Activated T-cell treated with anti-CD3 and anti-CD28 coated beads, Interleukin-2, amount 50 U/mL, for 1 hour (primary cell): Measurements from ENCODE around the gene FSTL1.

ENCODE experiments used
- DNase-seq: peaks from one replicate; pipeline ENCODE4 v3.0.0-alpha.2; 2020

FSTL1 gene

GRCh38 chr3:120450600-120451271 lies at the start of gene FSTL1:
Gene FSTL1, minus strand, starts transcription at chr3:120450992. Its CDS starts 246 bp downstream, at chr3:120450746.
- DNase-seq = no peak

- no peak for DNase-seq
Observed at GRCh38 chr3:120498556-120499346, 48.0 kb upstream of the FSTL1 start.

GRCh38 chr3:120497818-120498217 lies 47.0 kb upstream of the FSTL1 start:
- DNase-seq = no peak

GRCh38 chr3:120497336-120497735 lies 46.5 kb upstream of the FSTL1 start:
- DNase-seq = no peak

- no peak for DNase-seq
Observed at GRCh38 chr3:120496278-120497002, 45.6 kb upstream of the FSTL1 start.

- DNase-seq = no peak
Observed at GRCh38 chr3:120495809-120496208, 45.0 kb upstream of the FSTL1 start.

GRCh38 chr3:120492103-120492502 lies 41.3 kb upstream of the FSTL1 start:
- no peak for DNase-seq

GRCh38 chr3:120489421-120489820 lies 38.6 kb upstream of the FSTL1 start:
- no peak for DNase-seq

- DNase-seq = no peak
Observed at GRCh38 chr3:120488296-120488695, 37.5 kb upstream of the FSTL1 start.

- DNase-seq = no peak
Observed at GRCh38 chr3:120487191-120487650, 36.4 kb upstream of the FSTL1 start.

GRCh38 chr3:120481081-120481480 lies 30.3 kb upstream of the FSTL1 start:
- no peak for DNase-seq

GRCh38 chr3:120477781-120478180 lies 27.0 kb upstream of the FSTL1 start:
- DNase-seq = no peak

GRCh38 chr3:120475722-120476377 lies 25.1 kb upstream of the FSTL1 start:
- DNase-seq = no peak

- DNase-seq = no peak
Observed at GRCh38 chr3:120473896-120474675, 23.3 kb upstream of the FSTL1 start.

- no peak for DNase-seq
Observed at GRCh38 chr3:120473389-120473788, 22.6 kb upstream of the FSTL1 start.

GRCh38 chr3:120472121-120472844 lies 21.5 kb upstream of the FSTL1 start:
- DNase-seq = no peak

- no peak for DNase-seq
Observed at GRCh38 chr3:120471643-120472042, 20.9 kb upstream of the FSTL1 start.

- DNase-seq = no peak
Observed at GRCh38 chr3:120470870-120471269, 20.1 kb upstream of the FSTL1 start.

GRCh38 chr3:120469882-120470301 lies 19.1 kb upstream of the FSTL1 start:
- DNase-seq = no peak

- DNase-seq = no peak
Observed at GRCh38 chr3:120469440-120469839, 18.6 kb upstream of the FSTL1 start.

- no peak for DNase-seq
Observed at GRCh38 chr3:120468635-120469295, 18.0 kb upstream of the FSTL1 start.
